ENCODE data around the gene ATAD1.
"Not testable (repeated sequence)": the region's sequence is repeated elsewhere in the genome, so short reads cannot be mapped to it uniquely, and the experiment has no call there.

Gene ATAD1

GRCh38 chr10:87816163-87816897, 1.7 kb downstream of the ATAD1 start:
- no peak overlapping the region for H3K27ac ChIP-seq
- POLR2A ChIA-PET (ENCODE audit: low non-redundant PET): no interaction called here
- CTCF ChIA-PET: interaction anchor here (0.5 kb wide), 1 partner anchor 502 kb away, joined by 3 read pairs; no protein-coding TSS in a partner anchor
- 0 out of 2 replicates have a peak, but pooled peaks have one; percentile 15 for TF ChIP-seq CTCF (conservative IDR thresholded peaks at IDR 0.05; ENCODE audit: low read depth)
- DNase-seq (ENCODE audit: low spot score): no peak

- no peak for TF ChIP-seq CTCF (conservative IDR thresholded peaks at IDR 0.05; ENCODE audit: low read depth)
- H3K27ac ChIP-seq: no peak overlapping the region
- ChIA-PET CTCF (interaction anchor here (0.7 kb wide), 1 partner anchor 13 kb away, joined by 3 read pairs; the partner anchor contains the start of gene ATAD1), POLR2A (ENCODE audit: low non-redundant PET) (no interaction called here)
- no peak for DNase-seq (ENCODE audit: low spot score)
Observed at GRCh38 chr10:87804939-87805569, 13.0 kb downstream of the ATAD1 start.

GRCh38 chr10:87803831-87804230, 14.2 kb downstream of the ATAD1 start:
- ChIA-PET CTCF (no interaction called here), POLR2A (ENCODE audit: low non-redundant PET) (interaction anchor here (0.6 kb wide), 1 partner anchor 10 kb away, joined by 3 read pairs; no protein-coding TSS in a partner anchor)
- no peak for TF ChIP-seq CTCF (conservative IDR thresholded peaks at IDR 0.05; ENCODE audit: low read depth)
- DNase-seq (ENCODE audit: low spot score): no peak
- H3K27ac ChIP-seq: no peak overlapping the region

- no peak overlapping the region for H3K27ac ChIP-seq
- no peak for DNase-seq (ENCODE audit: low spot score)
- no peak for TF ChIP-seq CTCF (conservative IDR thresholded peaks at IDR 0.05; ENCODE audit: low read depth)
- ChIA-PET POLR2A (ENCODE audit: low non-redundant PET) (interaction anchor here (0.6 kb wide), 1 partner anchor 10 kb away, joined by 3 read pairs; no protein-coding TSS in a partner anchor), CTCF (no interaction called here)
Observed at GRCh38 chr10:87803328-87803727, 14.7 kb downstream of the ATAD1 start.

GRCh38 chr10:87801813-87802435, 16.1 kb downstream of the ATAD1 start:
- CTCF ChIA-PET; DNase-seq (ENCODE audit: low spot score); POLR2A ChIA-PET (ENCODE audit: low non-redundant PET): not testable (repeated sequence)

GRCh38 chr10:87799860-87800259, 18.2 kb downstream of the ATAD1 start:
- H3K27ac ChIP-seq: no peak overlapping the region
- ChIA-PET POLR2A (ENCODE audit: low non-redundant PET) (no interaction called here), CTCF (interaction anchor here (0.6 kb wide), 1 partner anchor 25 kb away, joined by 4 read pairs; no protein-coding TSS in a partner anchor)
- no peak for DNase-seq (ENCODE audit: low spot score)
- TF ChIP-seq CTCF (conservative IDR thresholded peaks at IDR 0.05; ENCODE audit: low read depth): no peak

More at GRCh38 chr10:87801813-87802435, 16.1 kb downstream of the ATAD1 start:
- H3K27ac ChIP-seq: not testable (repeated sequence)
